ENCODE measurements around the gene ANKS3.

Gene ANKS3

DNA sequence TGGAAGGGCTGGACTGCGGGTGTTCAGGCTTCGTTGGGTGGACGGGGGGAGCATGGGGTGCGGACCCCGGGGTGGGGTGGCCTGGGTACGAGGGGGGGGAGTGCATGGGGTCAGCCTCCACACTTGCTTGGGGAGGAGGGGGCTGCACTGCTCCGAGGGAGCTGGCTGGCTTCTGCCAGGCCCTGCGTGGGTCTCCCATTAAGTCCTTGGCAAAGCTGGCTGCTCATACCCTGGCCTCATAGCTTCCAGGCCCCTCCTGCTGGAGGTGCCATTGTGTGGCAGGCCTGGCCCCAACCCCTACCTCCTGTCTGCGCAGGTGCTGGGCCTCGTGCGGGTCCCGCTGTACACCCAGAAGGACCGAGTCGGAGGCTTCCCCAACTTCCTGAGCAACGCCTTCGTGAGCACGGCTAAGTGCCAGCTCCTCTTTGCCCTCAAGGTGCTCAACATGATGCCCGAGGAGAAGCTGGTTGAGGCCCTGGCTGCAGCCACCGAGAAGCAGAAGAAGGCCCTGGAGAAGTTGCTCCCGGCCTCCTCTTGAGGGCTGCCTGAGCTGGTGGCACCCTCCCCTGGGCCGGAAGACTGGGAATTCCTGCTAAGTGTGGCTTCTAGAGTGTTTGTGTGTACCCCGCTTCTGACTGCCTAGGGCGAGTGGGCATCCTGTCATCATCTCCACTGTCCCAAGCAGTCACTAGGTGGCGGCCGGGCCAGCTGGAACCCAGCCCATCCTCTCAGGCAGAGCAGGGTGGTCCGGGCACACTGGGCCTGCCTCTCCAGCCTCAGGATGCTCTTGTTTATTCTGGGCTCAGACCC is 39.2 kb downstream of the ANKS3 start:
- DNase-seq: no peak

DNA sequence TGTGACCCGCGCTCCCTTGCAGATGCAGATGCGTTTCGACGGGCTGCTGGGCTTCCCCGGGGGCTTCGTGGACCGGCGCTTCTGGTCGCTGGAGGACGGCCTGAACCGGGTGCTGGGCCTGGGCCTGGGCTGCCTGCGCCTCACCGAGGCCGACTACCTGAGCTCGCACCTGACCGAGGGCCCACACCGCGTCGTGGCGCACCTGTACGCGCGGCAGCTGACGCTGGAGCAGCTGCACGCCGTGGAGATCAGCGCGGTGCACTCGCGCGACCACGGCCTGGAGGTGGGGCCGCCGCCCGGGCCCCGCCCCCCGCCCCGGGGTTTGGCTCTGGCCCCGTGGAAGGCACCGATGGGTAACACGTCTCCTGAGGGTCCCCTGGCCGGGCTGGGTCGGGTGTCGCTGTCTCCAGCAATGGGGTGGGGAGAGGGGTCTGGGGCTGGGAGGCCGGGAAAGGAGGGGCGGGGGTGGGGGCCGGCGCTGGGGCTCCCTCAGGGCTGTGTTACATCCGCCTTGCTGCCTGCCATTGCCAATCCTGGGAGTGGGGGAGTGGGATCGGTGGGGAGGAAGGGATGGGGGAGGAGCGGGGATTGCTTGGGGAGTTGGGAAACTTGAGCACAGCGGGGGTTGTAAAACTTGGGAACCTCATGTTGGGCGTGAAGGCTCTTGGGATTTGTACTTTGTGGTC is 40.0 kb downstream of the ANKS3 start:
- peak; percentile 26 to 40 for DNase-seq

DNA sequence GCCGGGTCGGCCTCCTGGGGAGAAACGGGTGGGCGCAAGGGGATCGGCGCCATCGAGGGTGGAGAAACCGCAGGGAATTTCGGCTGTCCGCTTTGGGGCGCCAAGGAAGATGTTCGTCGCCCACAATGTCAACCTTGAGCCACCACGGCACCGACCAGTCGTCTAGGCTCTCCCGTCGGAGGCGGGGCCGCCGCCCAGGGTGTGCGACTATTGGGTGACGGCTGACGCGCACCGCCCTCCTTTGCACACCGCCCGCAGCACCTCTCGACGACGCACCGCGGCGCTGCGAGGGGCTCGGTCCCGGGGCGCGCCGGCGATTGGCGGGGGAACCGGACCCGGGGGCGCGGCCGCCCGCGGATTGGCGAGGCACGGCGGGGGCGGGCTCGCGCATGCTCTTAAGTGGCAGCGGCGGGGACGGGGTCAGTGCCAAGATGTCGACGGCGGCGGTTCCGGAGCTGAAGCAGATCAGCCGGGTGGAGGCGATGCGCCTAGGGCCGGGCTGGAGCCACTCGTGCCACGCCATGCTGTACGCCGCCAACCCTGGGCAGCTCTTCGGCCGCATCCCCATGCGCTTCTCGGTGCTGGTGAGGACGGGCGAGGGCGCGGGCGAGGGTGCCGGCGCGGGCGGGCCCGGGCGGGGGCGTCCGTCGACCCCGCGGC is 40.6 kb downstream of the ANKS3 start, which contains the start of gene NUDT16L1:
TSS of gene NUDT16L1 (plus strand) at position 267 of the 660 bp plus-strand sequence. CDS start at position 432, 165 bp downstream.
- peak; percentile 96 to 98 for DNase-seq

DNA sequence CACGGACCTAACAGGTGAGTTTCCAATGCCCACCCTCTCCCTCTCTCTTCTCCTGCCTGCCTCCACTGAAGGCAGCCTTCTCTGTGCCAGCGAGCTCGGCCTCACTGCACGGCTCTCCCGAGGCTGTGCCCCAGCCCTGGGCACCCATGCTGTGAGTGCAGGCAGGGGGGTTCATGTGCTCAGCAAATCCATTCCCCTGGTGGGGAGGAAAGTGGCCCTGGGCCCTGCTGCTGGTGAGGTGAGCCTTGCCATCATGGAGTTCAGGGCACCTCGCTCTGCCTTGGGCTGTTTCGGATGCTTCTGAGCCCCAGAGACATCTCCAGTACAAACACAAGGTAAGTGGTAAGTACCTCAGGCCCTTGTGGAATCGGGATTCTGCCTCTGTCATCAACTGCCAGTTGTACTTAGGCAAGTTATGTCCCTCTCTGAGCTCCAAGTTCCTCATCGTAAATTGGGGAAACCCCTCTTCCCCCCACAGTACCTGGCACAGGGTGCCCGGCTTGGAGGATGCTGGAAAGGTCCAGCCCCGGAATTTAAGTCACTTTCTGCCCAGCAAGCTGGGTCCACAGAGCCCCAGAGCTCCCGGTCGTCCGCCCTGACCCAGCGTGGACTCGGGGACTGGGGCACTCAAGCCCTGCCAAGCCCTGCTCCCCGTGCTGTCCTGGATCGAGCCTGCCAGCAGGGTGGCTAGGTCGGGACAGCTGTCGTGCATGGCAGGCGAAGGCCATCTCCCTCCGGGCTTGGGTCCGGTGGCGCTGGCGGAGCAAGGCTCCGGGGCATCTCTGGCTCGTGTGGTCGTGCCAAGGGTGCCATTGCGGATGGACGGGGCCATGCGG is 41.4 kb downstream of the ANKS3 start:
- no peak for DNase-seq

DNA sequence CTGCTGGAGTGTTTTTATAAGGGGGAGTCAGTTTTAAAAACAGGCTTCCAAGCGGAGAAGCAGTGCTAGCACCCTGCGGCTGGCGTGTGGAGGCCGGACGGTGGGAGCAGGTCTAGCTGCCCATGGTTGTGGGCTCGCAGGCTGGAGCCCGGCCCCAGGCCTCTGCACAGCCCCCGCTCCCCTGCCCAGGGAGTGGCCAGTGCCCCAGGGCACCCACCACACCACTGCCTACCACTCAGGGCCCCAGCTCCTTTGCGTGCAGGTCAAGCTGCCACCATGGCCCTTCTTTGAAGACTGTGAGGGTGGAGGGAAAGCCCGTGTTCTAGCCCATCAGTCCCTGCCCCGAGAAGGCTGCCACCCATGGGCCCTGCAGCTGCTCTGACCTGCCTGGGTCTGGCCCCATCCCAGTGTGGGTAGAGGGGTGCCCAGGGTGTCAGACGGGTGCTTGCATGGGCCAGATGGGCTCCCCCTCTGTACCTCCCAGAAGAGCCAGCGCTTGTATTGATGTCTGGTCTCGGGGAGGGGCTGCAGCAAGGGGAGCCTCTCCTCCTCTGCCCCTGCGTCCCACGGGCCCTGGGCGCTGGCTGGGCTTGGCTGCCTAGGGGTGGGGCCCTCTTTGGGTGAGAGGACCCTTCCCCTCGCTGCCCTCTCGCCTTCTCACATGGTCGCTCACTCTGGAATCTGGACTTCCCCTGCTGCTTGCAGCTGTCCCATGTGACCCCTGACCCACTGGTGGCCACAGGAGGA is 42.2 kb downstream of the ANKS3 start:
- no peak for DNase-seq

DNA sequence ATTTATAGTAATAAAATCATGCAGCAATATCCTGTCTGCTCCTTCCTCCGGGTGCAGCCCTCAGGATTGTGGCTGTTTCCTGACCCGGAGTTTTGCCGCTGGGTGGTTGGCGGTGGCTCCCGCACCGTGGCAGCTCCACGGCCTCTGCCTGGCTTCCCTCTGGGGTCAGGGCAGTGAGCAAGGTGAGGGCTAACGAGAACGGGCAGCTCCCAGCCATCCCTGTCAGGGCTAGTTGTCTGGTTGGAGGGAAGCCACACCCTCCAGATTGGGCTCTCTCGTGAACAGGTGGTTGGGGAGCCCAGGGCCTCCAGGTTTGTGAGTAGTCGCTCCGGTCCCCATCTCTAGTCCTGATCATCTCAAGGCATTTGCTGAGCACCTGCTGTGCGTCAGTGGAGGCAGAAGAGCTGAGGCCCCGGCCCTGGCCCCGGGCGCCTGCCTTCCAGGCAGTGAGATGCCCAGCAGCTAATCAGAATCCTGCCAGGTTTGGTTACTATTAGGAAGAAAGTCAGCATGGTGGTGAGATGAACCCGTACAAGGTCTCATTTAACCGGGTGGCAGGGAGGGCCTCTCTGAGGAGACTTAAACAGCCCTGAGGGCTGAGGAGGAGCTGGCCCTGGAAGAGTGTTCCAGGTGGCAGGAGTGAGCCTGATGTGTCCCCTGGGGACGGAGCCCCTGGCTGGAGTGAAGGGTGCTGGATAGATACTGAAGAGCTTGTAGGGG is 43.0 kb downstream of the ANKS3 start:
- no peak for DNase-seq

DNA sequence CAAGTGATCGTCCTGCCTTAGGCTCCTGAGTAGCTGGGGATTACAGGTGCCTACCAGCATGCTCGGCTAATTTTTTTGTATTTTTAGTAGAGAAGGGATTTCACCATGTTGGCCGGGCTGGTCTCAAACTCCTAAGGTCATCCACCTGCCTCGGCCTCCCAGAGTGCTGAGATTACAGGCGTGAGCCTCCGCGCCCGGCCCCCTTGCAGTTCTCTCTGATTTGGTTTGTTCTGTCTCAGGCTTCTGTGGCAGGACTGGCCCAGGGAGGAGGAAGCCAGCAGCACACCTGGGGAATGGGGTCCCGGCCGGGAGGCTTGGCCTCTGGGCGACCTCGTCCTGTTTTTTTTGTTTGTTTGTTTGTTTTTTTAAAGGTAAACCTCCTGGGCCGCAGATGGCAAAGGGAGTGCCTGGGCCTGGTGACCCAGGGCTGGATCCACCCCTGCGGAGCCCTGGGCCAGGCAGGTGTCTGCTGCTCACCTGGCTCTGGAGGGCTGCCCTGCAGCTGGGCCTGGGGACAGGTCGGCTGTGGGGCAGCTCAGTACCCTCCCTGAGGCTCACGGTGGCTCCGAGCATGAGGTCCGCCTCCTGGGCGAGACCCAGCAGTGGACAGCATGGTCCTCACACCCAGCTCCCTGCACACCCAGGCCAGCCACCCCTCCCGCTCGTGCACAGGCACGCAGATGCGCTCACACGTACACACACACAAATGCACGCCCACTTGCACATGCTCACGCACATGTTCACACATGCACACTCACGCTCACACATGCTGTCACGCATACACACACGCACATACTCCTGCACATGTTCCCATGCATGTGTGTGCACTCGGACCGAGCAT is 44.0 kb downstream of the ANKS3 start:
- no peak for DNase-seq

DNA sequence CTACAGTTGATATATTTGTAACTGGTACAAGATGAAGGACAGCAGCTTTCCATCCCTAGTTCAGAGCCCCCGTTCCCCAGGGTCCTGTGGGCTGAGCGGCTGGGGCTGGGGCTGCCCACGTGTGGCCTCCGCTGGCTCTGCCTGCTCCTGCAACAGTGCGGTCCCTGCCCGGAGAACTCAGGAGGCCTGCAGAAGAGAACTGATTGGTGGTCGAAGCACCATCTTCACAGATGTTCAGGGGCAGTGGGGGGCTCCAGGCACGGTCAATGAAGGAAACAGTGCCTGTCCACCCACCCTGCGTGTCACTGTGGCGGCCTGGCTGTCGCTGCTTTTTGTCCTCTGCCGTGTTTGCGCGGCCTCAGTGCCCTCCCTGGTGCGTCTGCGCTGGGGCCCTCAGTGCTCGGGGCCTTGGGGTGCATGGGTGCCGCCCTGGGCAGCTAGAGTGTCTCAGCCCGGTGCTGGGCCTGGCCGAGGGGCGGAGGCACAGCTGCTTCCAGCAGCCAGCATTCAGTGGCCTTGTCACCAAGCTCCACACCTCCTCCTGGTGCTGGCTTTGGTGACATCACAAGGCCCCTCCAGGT is 44.9 kb downstream of the ANKS3 start:
- no peak for DNase-seq

DNA sequence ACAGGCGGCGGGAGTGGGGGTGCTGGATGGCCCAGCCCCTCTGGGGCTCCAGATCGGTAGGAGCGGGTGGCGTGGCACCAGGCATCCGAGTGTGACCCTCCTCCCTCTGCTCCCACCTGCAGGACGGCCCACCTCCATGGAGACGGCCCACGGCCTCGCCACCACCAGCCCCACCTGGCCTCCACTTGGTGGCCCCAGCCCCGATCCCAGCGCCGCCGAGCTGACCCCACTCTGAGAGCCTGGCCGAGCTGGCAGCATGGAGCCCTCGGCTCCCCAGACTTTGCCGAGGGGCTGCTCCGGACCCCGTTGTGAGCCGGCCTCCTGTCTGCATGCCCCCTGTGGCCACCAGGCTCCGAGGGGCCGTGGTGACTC is 45.4 kb downstream of the ANKS3 start:
- DNase-seq: no peak

DNA sequence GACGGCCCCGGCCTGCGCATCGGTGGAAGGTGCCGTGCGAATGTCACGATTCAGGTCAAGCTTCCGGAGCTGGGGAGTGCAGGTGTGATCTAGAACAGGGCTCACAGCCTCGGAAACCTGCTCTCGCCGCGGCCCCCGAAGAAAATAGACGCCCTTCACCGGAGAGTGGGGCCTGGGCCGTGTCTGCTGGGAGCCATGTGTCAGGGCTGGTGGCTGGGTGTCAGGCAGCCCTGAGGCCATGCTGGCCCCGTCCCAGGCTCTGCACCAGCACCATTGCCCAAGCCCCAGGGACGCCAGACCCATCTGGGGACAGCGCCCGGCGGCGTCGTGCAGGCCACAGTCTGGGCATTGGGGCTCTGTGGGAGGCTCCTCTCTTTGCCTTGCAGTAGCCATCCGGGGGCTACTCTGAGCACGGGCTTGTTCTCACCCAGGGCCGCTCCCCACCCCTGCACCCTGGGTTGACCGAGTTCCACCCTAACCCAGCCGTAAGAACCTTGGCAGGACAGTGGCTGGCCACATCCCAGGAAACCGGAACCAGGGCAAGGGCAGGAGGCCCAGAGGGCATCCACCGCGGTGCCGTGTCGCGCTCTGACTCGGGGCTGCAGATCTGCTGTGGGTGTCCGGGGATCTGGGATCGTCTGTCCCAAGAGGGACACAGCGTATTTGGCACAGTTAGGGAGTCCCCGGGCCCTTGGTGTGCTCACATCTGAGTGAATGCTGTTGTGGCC is 46.0 kb downstream of the ANKS3 start:
- DNase-seq: no peak

DNA sequence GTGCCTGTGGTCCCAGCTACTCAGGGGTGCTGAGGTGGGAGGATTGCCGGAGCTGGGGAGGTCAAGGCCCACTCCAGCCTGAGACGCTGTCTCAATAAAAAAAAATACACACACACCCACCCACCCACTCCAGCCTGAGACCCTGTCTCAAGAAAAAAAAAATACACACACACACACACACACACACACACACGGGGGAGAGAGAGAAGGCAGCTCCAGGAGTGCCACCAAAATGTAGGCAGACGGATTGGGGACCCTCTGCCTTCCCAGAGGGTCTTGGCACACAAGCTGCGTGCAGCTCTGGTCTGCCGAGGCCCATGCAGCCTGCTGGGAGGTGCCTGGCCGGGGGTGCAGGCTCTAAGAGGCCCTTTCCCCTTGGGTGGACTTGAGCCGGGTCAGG is 46.7 kb downstream of the ANKS3 start:
- DNase-seq: no peak

DNA sequence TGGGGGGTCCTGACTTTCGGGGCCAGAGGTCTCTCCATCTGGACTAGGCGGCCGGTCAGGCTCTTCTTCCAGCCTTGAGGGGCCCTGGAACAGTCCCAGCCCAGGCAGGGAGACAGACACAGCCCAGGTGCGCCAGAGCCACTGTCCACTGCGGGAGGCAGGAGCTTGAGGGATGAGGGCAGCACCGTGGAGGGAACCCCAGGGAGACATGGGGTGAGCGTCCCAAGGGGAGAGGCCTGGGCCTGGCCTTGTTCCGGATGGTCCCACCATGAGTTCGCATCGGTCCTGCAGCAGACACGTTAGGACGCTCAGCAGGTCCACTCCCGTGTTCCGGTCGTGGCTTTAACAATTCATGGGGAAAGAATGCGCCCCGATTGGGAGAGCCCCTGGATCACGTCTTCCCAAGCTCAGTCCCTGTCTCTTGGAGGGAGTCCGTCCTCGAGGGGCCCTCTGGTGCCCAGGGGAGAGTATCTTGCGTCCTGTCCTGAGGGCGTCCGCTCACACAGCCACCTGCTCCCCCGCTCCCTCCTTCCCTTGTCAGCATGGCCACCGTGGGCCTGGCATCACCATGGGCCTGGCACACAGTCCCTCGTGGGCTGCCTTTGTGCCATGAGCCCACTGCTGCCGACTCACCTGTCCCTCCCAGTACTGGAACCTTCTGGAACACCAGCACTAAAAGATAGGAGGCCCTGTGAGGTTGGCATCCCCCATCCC is 47.4 kb downstream of the ANKS3 start:
- DNase-seq: no peak

DNA sequence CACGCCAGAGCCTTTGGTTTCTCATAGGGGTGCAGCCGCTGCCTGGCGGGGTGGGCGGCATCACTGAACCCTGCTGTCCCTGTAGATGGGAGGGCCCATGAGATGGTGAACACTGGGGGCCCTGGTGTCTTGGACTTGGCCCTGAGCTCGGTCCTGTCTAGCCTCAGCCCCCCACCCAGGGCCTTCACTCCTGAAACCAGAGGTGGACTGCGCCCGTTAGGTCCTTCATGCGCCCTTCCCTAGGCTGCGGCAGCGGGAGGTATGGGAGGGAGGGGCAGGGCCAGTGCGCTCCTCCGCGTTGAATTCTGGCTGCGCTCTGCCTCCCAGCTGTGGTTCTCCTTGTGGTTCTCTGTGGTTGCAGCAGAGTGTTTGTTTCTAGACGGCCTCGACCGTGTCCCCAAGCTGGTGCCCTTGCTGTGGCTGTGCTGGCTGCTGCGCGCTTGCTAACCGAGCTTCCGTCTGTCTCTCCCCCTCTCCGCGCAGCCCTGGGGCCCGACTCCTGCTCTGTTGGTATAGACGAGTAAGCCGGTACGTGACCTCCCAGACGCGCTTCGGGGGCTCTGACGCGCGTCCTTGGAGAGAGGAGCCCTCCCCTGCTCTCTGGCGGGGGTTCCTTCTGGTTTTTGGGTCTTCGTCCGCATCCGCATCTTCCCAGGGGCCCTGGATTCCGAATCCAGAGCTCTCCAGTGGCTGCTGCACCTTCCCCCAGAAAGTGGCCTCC is 48.1 kb downstream of the ANKS3 start:
- no peak for DNase-seq

DNA sequence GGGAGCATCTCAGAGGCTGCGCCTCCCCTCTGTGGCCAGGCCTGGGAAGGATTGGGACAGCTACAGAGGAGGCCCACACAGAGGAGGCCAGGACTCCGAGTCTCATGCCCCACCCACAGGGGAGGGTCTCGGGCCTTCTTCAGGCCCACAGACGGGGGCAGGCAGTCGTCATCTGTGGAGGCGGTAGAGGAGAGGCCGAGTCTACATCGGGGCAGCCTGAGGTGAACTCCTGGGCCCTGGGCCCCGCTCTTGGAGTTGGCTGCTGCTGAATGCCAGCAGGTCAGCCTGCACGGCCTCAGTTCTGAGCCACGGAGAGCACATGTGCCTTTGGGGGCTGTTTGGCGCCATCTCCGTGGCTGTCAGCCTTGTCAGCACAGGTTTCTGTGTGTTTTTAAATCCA is 48.8 kb downstream of the ANKS3 start:
- no peak for DNase-seq

DNA sequence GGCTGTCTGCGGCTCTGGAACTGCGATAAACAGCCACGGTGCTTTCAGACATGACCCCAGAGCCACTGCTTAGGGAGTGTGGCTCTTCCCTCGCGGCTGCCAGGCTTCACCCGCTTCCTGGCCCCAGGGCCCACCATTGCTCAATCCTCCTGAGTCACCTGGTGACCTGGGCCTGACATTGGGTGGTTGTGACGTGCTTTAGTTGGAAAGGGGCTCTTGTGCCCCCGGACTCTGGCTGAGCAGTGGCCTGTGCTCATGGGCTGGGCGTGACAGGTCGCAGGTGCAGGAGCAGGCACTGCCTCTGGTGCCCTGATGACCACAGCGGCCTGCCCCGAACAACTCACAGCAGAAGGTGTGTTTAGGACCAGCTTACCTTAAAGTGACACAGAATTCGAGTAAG is 49.3 kb downstream of the ANKS3 start:
- DNase-seq: no peak

DNA sequence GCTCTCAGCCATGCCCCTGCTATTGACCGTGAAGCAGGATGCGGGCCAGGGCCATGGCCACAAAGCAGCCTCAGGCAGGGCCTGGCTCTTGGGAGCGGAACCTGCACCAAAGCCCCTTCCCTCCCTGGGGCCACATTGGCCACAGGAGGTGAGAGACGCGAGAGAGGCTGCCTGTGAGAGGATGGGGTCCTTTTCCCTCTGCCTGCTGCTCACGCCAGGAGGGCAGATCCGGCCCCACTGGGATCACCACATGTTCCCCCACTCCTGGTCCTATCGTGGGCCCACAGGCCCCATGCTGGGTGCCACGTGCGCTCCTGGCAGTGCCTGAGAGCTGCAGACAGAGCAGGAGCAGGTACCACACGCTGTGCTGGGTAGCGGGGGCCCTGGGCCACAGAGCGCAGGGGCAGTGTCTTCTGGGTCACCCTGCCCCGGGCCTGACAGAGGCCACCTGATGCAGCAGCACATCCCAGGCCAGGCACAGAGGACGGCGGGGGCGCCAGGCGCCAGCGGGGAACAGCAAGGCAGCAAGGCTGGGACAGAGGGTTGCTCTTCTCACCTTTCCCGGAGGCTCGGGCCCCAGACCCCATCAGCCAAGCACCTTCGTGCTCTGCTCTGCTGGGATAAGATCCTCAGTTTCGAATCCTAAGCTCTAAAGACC is 49.9 kb downstream of the ANKS3 start:
- no peak for DNase-seq

DNA sequence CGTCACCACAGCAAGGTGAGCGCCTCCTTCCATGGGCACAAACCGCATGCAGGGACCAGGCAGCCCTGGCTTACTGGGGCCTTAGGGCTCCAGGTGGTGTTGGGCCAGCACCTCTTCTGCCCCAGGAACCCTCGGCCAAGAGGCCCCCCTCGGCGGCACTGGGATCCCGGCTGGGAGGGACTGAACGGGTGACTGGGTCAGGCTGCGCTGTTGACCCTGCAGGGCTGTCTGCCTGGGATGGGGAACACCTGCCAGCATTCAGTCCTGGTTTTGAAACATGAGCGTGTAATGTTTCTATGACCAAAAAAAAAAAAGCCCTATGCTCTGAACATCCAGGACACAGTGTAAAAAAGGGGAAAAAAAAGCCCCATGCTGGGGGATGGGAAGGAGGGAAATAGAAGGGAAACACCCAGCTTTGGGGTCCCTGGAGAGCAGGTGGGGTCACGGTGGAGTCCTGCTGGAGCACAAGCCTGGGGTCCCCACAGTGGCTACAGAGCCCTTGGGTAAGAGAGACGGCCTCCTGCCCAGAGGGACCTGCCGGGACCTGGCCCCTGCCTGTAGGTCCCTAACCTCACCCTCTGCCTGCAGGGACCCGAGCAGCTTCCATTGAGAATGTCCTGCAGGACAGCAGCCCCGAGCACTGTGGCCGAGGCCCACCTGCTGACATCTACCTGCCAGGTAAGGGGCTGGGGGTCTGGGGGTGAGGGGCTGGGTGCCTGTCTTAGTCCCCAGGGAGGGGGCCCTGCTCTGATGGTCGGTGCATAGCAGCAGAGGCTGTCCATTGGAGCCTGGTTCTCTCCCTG is 50.6 kb downstream of the ANKS3 start:
- DNase-seq: no peak

All from stimulated activated CD4-positive, alpha-beta T cell treated with anti-CD3 and anti-CD28 coated beads, Interleukin-2, amount 100 ng/mL, for 48 hours (primary cell).